HEK293 (cell line): Measurements from ENCODE around the gene HIF1AN.
A peak's percentile ranks its signal among the peaks of the same experiment; 100 is the strongest.

ENCODE experiments used
- BCL11B ChIP-seq: fragments of 450-650 bp; formaldehyde crosslinking; IDR thresholded peaks from 2 replicates; pipeline ENCODE4 v1.5.1; 2016; ENCODE audit warnings: low read depth, missing biosample characterization, missing genetic modification characterization
- SP7 ChIP-seq: fragments of 450-650 bp; formaldehyde crosslinking; IDR thresholded peaks from 2 replicates; pipeline ENCODE4 v1.5.1; 2016; ENCODE audit warnings: missing biosample characterization, missing genetic modification characterization
- YY1 ChIP-seq: fragments of 450-650 bp; formaldehyde crosslinking; IDR thresholded peaks from 2 replicates; pipeline ENCODE4 v1.5.1; 2018; ENCODE audit warnings: missing biosample characterization, missing genetic modification characterization
- ZBTB17 ChIP-seq: fragments of 450-650 bp; formaldehyde crosslinking; IDR thresholded peaks from 2 replicates; pipeline ENCODE4 v1.5.1; 2016; ENCODE audit warnings: missing biosample characterization, missing genetic modification characterization
- ZNF48 ChIP-seq: fragments of 450-650 bp; formaldehyde crosslinking; IDR thresholded peaks from 2 replicates; pipeline ENCODE4 v1.5.1; 2016; ENCODE audit warnings: missing biosample characterization, missing genetic modification characterization
- ZNF514 ChIP-seq: fragments of 450-650 bp; formaldehyde crosslinking; IDR thresholded peaks from 2 replicates; pipeline ENCODE4 v1.5.1; 2016; ENCODE audit warnings: missing biosample characterization, missing genetic modification characterization
- ZNF585B ChIP-seq: fragments of 450-650 bp; formaldehyde crosslinking; IDR thresholded peaks from 2 replicates; pipeline ENCODE4 v1.5.1; 2016; ENCODE audit warnings: missing biosample characterization, missing genetic modification characterization
- ZNF600 ChIP-seq: fragments of 450-650 bp; formaldehyde crosslinking; IDR thresholded peaks from 2 replicates; pipeline ENCODE4 v1.5.1; 2016; ENCODE audit warnings: missing biosample characterization, missing genetic modification characterization
- ZNF610 ChIP-seq: fragments of 450-650 bp; formaldehyde crosslinking; IDR thresholded peaks from 2 replicates; pipeline ENCODE4 v1.5.1; 2016; ENCODE audit warnings: missing biosample characterization, missing genetic modification characterization, borderline replicate concordance
- ZNF654 ChIP-seq: fragments of 450-650 bp; formaldehyde crosslinking; IDR thresholded peaks from 2 replicates; pipeline ENCODE4 v1.5.1; 2016; ENCODE audit warnings: low read depth, missing biosample characterization, missing genetic modification characterization
- ZSCAN30 ChIP-seq: fragments of 450-650 bp; IDR thresholded peaks from 2 replicates; pipeline ENCODE4 v1.5.1; 2018; ENCODE audit warnings: missing biosample characterization, mild to moderate bottlenecking, missing genetic modification characterization, moderate library complexity
- TF ChIP-seq, protein P1 (sequence below): fragments of 450-650 bp; formaldehyde crosslinking; IDR thresholded peaks from 2 replicates; pipeline ENCODE4 v1.5.1; 2016; ENCODE audit warnings: missing biosample characterization, missing genetic modification characterization
- TF ChIP-seq, protein P2 (sequence below): fragments of 450-650 bp; formaldehyde crosslinking; IDR thresholded peaks from 2 replicates; pipeline ENCODE4 v1.5.1; 2016; ENCODE audit warnings: missing biosample characterization, missing genetic modification characterization
- TF ChIP-seq, protein P3 (sequence below): fragments of 450-650 bp; formaldehyde crosslinking; IDR thresholded peaks from 2 replicates; pipeline ENCODE4 v1.5.1; 2016; ENCODE audit warnings: missing biosample characterization, missing genetic modification characterization
- TF ChIP-seq, protein P4 (sequence below): IDR thresholded peaks from 2 replicates; pipeline ENCODE4 v1.6.1; 2011; ENCODE audit warnings: mild to moderate bottlenecking, low read depth, low read length, borderline replicate concordance
- TF ChIP-seq, protein P5 (sequence below): fragments of 450-650 bp; formaldehyde crosslinking; optimal IDR thresholded peaks from 2 replicates; pipeline ENCODE3; 2016; ENCODE audit warnings: missing biosample characterization, mild to moderate bottlenecking, missing genetic modification characterization
- TF ChIP-seq, protein P6 (sequence below): fragments of 450-650 bp; IDR thresholded peaks from 2 replicates; pipeline ENCODE4 v1.5.1; 2018; ENCODE audit warnings: missing biosample characterization, missing genetic modification characterization

HIF1AN gene

DNA sequence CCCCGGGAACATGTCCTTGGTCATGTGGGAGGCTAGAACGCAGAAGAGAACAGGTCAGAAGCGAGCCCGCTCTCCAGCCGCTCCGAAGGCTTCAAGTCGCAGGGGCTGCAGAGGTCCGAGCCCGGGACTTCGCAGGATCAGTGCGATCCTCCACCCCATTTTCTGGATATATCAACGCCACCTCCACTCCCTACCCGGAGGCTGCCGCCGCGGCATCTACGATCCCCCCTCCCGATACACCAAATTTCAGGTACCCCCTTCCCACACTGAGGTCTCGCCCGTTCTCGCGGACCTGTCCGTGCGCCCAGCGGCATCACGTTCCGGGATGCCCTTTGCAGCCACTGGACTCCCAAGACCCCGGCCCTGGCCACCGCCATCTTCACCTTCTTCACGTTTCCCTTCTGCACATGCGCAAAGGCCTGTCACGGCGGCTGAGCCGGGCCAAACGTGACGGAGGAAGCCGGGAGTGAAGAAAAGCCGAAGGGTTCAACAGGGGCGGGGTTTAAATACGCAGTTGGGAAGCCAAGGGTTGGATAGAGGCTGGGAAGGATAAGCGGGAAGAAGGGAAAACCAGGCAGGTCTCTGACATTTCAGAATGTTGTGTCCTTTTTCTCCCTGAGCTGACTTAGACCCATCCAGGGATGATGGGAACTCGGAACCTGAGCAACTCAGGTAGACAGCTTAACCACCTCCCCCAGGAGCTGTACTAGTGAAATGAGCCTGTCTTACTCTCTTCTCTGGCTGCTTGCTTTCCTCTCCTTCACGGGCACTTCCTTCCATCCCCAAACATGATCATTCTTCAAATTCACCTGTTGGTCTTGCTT lies 6.1 kb upstream of the HIF1AN start, which contains the start of gene NDUFB8 (continued):
- TF ChIP-seq, protein P1, sequence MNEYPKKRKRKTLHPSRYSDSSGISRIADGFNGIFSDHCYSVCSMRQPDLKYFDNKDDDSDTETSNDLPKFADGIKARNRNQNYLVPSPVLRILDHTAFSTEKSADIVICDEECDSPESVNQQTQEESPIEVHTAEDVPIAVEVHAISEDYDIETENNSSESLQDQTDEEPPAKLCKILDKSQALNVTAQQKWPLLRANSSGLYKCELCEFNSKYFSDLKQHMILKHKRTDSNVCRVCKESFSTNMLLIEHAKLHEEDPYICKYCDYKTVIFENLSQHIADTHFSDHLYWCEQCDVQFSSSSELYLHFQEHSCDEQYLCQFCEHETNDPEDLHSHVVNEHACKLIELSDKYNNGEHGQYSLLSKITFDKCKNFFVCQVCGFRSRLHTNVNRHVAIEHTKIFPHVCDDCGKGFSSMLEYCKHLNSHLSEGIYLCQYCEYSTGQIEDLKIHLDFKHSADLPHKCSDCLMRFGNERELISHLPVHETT (tag by site-specific recombination) = peak; percentile 40; the same call in 1 of the 2 replicates
- peak; percentile 15; the same call in 1 of the 2 replicates for TF ChIP-seq ZNF585B (tag by site-specific recombination)
- peak; percentile 52 for TF ChIP-seq SP7 (tag by site-specific recombination)
- peak; percentile 3; the same call in 1 of the 2 replicates for TF ChIP-seq ZSCAN30 (tag by site-specific recombination)
- no peak for TF ChIP-seq ZNF654 (tag by site-specific recombination)
- no peak for TF ChIP-seq ZNF514 (tag by site-specific recombination)
- no peak for TF ChIP-seq ZNF48 (tag by site-specific recombination)
- TF ChIP-seq, protein P2, sequence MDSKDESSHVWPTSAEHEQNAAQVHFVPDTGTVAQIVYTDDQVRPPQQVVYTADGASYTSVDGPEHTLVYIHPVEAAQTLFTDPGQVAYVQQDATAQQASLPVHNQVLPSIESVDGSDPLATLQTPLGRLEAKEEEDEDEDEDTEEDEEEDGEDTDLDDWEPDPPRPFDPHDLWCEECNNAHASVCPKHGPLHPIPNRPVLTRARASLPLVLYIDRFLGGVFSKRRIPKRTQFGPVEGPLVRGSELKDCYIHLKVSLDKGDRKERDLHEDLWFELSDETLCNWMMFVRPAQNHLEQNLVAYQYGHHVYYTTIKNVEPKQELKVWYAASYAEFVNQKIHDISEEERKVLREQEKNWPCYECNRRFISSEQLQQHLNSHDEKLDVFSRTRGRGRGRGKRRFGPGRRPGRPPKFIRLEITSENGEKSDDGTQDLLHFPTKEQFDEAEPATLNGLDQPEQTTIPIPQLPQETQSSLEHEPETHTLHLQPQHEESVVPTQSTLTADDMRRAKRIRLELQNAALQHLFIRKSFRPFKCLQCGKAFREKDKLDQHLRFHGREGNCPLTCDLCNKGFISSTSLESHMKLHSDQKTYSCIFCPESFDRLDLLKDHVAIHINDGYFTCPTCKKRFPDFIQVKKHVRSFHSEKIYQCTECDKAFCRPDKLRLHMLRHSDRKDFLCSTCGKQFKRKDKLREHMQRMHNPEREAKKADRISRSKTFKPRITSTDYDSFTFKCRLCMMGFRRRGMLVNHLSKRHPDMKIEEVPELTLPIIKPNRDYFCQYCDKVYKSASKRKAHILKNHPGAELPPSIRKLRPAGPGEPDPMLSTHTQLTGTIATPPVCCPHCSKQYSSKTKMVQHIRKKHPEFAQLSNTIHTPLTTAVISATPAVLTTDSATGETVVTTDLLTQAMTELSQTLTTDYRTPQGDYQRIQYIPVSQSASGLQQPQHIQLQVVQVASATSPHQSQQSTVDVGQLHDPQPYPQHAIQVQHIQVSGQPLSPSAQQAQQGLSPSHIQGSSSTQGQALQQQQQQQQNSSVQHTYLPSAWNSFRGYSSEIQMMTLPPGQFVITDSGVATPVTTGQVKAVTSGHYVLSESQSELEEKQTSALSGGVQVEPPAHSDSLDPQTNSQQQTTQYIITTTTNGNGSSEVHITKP (tag by site-specific recombination) = peak; percentile 99
- TF ChIP-seq, protein P3, sequence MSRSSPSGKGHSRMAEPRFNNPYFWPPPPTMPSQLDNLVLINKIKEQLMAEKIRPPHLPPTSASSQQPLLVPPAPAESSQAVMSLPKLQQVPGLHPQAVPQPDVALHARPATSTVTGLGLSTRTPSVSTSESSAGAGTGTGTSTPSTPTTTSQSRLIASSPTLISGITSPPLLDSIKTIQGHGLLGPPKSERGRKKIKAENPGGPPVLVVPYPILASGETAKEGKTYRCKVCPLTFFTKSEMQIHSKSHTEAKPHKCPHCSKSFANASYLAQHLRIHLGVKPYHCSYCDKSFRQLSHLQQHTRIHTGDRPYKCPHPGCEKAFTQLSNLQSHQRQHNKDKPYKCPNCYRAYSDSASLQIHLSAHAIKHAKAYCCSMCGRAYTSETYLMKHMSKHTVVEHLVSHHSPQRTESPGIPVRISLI (tag by site-specific recombination) = no peak
- 0 out of 2 replicates have a peak, but pooled peaks have one; percentile 34 for TF ChIP-seq ZNF610 (tag by site-specific recombination)
- TF ChIP-seq, protein P4, sequence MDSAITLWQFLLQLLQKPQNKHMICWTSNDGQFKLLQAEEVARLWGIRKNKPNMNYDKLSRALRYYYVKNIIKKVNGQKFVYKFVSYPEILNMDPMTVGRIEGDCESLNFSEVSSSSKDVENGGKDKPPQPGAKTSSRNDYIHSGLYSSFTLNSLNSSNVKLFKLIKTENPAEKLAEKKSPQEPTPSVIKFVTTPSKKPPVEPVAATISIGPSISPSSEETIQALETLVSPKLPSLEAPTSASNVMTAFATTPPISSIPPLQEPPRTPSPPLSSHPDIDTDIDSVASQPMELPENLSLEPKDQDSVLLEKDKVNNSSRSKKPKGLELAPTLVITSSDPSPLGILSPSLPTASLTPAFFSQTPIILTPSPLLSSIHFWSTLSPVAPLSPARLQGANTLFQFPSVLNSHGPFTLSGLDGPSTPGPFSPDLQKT = no peak
- TF ChIP-seq, protein P5, sequence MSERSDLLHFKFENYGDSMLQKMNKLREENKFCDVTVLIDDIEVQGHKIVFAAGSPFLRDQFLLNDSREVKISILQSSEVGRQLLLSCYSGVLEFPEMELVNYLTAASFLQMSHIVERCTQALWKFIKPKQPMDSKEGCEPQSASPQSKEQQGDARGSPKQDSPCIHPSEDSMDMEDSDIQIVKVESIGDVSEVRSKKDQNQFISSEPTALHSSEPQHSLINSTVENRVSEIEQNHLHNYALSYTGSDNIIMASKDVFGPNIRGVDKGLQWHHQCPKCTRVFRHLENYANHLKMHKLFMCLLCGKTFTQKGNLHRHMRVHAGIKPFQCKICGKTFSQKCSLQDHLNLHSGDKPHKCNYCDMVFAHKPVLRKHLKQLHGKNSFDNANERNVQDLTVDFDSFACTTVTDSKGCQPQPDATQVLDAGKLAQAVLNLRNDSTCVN (tag by site-specific recombination) = peak; percentile 18
- TF ChIP-seq YY1 (tag by site-specific recombination) = peak; percentile 85
- TF ChIP-seq, protein P6, sequence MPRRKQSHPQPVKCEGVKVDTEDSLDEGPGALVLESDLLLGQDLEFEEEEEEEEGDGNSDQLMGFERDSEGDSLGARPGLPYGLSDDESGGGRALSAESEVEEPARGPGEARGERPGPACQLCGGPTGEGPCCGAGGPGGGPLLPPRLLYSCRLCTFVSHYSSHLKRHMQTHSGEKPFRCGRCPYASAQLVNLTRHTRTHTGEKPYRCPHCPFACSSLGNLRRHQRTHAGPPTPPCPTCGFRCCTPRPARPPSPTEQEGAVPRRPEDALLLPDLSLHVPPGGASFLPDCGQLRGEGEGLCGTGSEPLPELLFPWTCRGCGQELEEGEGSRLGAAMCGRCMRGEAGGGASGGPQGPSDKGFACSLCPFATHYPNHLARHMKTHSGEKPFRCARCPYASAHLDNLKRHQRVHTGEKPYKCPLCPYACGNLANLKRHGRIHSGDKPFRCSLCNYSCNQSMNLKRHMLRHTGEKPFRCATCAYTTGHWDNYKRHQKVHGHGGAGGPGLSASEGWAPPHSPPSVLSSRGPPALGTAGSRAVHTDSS = peak; percentile 86
- peak; percentile 81 for TF ChIP-seq ZBTB17 (tag by site-specific recombination)
- TF ChIP-seq BCL11B (tag by site-specific recombination) = peak; percentile 77; the same call in 1 of the 2 replicates
- TF ChIP-seq ZNF600 (tag by site-specific recombination) = peak; percentile 51; the same call in 1 of the 2 replicates
- TF ChIP-seq, all 188 proteins: peak for 42
